ENCODE results near the gene CRIM1.

Gene CRIM1

GRCh38 chr2:36480636-36481035 is 125.1 kb downstream of the CRIM1 start:
- no peaks in the 10 kb centered on the region for H3K79me2 ChIP-seq (ENCODE audit: low read length)
- H3K4me1 ChIP-seq (ENCODE audit: low read length): peaks cover 25% of the 10 kb centered on the region
- H3K27me3 ChIP-seq (replicated peaks; ENCODE audit: insufficient read depth, low read length): no peaks in the 10 kb centered on the region
- H3K4me2 ChIP-seq (ENCODE audit: low read depth, low read length): no peak overlapping the region
- TF ChIP-seq EZH2phosphoT487 (IDR thresholded peaks at IDR 0.05; ENCODE audit: low read length) (no peak), EZH2 (optimal IDR thresholded peaks at IDR 0.05; ENCODE audit: low read depth, low read length) (no peak)
- TF ChIP-seq, protein P1, sequence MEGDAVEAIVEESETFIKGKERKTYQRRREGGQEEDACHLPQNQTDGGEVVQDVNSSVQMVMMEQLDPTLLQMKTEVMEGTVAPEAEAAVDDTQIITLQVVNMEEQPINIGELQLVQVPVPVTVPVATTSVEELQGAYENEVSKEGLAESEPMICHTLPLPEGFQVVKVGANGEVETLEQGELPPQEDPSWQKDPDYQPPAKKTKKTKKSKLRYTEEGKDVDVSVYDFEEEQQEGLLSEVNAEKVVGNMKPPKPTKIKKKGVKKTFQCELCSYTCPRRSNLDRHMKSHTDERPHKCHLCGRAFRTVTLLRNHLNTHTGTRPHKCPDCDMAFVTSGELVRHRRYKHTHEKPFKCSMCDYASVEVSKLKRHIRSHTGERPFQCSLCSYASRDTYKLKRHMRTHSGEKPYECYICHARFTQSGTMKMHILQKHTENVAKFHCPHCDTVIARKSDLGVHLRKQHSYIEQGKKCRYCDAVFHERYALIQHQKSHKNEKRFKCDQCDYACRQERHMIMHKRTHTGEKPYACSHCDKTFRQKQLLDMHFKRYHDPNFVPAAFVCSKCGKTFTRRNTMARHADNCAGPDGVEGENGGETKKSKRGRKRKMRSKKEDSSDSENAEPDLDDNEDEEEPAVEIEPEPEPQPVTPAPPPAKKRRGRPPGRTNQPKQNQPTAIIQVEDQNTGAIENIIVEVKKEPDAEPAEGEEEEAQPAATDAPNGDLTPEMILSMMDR (IDR thresholded peaks at IDR 0.05; ENCODE audit: low read length): no peak
- no peaks in the 10 kb centered on the region for H4K20me1 ChIP-seq (ENCODE audit: insufficient read depth, low read length)
- H3F3A ChIP-seq (ENCODE audit: insufficient read depth, low read length): no peaks in the 10 kb centered on the region
- H3K9ac ChIP-seq (ENCODE audit: low read length): no peak overlapping the region
- no peaks in the 10 kb centered on the region for H3K36me3 ChIP-seq (replicated peaks; ENCODE audit: insufficient read depth, low read length)
- no peak overlapping the region for H2AFZ ChIP-seq (ENCODE audit: low read length)
- no peak overlapping the region for H3K27ac ChIP-seq (ENCODE audit: low read length)
- H3K9me2 ChIP-seq (replicated peaks; ENCODE audit: insufficient read depth, low read length): no peaks in the 10 kb centered on the region
- no peaks in the 10 kb centered on the region for H3K9me3 ChIP-seq (replicated peaks; ENCODE audit: insufficient read depth, low read length)
- no peak for DNase-seq
- H3K4me3 ChIP-seq (ENCODE audit: low read length): no peak overlapping the region

GRCh38 chr2:36481709-36482108 is 126.1 kb downstream of the CRIM1 start:
- Histone ChIP-seq H3K27me3 (replicated peaks; ENCODE audit: insufficient read depth, low read length) (no peaks in the 10 kb centered on the region), H2AFZ (ENCODE audit: low read length) (no peak overlapping the region), H3K79me2 (ENCODE audit: low read length) (no peaks in the 10 kb centered on the region), H4K20me1 (ENCODE audit: insufficient read depth, low read length) (no peaks in the 10 kb centered on the region), H3K9me3 (replicated peaks; ENCODE audit: insufficient read depth, low read length) (no peaks in the 10 kb centered on the region), H3K4me1 (ENCODE audit: low read length) (peaks cover 25% of the 10 kb centered on the region), H3K36me3 (replicated peaks; ENCODE audit: insufficient read depth, low read length) (no peaks in the 10 kb centered on the region), H3K4me3 (ENCODE audit: low read length) (no peak overlapping the region), H3K9me2 (replicated peaks; ENCODE audit: insufficient read depth, low read length) (no peaks in the 10 kb centered on the region), H3K4me2 (ENCODE audit: low read depth, low read length) (no peak overlapping the region), H3K27ac (ENCODE audit: low read length) (no peak overlapping the region), H3F3A (ENCODE audit: insufficient read depth, low read length) (no peaks in the 10 kb centered on the region), H3K9ac (ENCODE audit: low read length) (no peak overlapping the region)
- DNase-seq: no peak
- TF ChIP-seq EZH2phosphoT487 (IDR thresholded peaks at IDR 0.05; ENCODE audit: low read length): no peak
- TF ChIP-seq, protein P1 (IDR thresholded peaks at IDR 0.05; ENCODE audit: low read length): no peak
- no peak for TF ChIP-seq EZH2 (optimal IDR thresholded peaks at IDR 0.05; ENCODE audit: low read depth, low read length)

DNA sequence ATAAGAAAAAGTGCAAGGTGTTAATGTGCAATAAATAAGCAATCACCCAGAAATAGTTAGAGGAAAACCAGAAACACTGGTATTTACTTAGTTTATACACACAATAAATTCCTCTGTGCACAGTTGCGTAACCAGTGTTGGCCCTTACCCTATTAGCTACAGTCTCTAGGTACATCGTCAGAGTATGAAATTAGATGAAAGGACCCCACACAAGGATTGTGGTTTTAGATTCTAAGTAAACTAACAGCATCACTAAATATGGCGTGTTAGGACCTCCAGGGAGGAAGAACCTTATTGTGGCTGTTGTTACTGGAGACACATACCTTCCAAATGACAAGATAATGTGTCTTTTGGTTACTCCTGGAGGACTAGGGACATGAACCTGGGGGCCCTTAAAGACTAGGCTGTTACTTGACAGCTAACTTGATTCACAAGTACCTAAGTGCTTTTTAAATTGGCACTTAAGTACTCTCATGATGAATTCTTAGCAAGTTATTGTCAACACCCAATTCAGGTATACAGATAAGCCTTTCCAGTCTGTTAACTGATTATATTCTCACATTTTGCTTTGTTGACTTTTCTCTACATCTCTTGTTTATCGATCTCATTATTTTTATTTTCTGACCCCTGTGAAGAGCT is 127.1 kb downstream of the CRIM1 start:
- Histone ChIP-seq H3K4me2 (ENCODE audit: low read depth, low read length) (no peak overlapping the region), H3K4me1 (ENCODE audit: low read length) (peaks cover 18% of the 10 kb centered on the region), H3K79me2 (ENCODE audit: low read length) (no peaks in the 10 kb centered on the region), H2AFZ (ENCODE audit: low read length) (no peak overlapping the region), H3K36me3 (replicated peaks; ENCODE audit: insufficient read depth, low read length) (no peaks in the 10 kb centered on the region), H3K27ac (ENCODE audit: low read length) (no peak overlapping the region), H3K9me3 (replicated peaks; ENCODE audit: insufficient read depth, low read length) (no peaks in the 10 kb centered on the region), H3K4me3 (ENCODE audit: low read length) (no peak overlapping the region), H3F3A (ENCODE audit: insufficient read depth, low read length) (no peaks in the 10 kb centered on the region), H4K20me1 (ENCODE audit: insufficient read depth, low read length) (no peaks in the 10 kb centered on the region), H3K27me3 (replicated peaks; ENCODE audit: insufficient read depth, low read length) (no peaks in the 10 kb centered on the region), H3K9ac (ENCODE audit: low read length) (no peak overlapping the region), H3K9me2 (replicated peaks; ENCODE audit: insufficient read depth, low read length) (no peaks in the 10 kb centered on the region)
- TF ChIP-seq, protein P1 (IDR thresholded peaks at IDR 0.05; ENCODE audit: low read length): no peak
- TF ChIP-seq EZH2 (optimal IDR thresholded peaks at IDR 0.05; ENCODE audit: low read depth, low read length): no peak
- TF ChIP-seq EZH2phosphoT487 (IDR thresholded peaks at IDR 0.05; ENCODE audit: low read length): no peak
- DNase-seq: no peak
